Measurements from ENCODE around the gene SLC8A3.

Gene SLC8A3

GRCh38 chr14:70006699-70007098 lies 182.1 kb downstream of the SLC8A3 start:
- in situ Hi-C loops (cut with HindIII; ENCODE audit: low sequenced_read_pairs): no loop called here
- TF ChIP-seq CTCF (IDR thresholded peaks at IDR 0.05; ENCODE audit: low read depth, low read length, missing control alignments): no peak
- H3K4me3 ChIP-seq (ENCODE audit: low read depth, low read length): no peak overlapping the region
- DNase-seq (ENCODE audit: low read depth): no peak

GRCh38 chr14:70005281-70005805 lies 183.4 kb downstream of the SLC8A3 start:
- in situ Hi-C loops (cut with HindIII; ENCODE audit: low sequenced_read_pairs): no loop called here
- no peak for DNase-seq (ENCODE audit: low read depth)
- no peak overlapping the region for H3K4me3 ChIP-seq (ENCODE audit: low read depth, low read length)

GRCh38 chr14:70004791-70005190 lies 184.0 kb downstream of the SLC8A3 start:
- TF ChIP-seq CTCF (IDR thresholded peaks at IDR 0.05; ENCODE audit: low read depth, low read length, missing control alignments): no peak
- no peak for DNase-seq (ENCODE audit: low read depth)
- H3K4me3 ChIP-seq (ENCODE audit: low read depth, low read length): no peak overlapping the region
- in situ Hi-C loops (cut with HindIII; ENCODE audit: low sequenced_read_pairs): no loop called here

More at GRCh38 chr14:70005281-70005805, 183.4 kb downstream of the SLC8A3 start:
- no peak for TF ChIP-seq CTCF (IDR thresholded peaks at IDR 0.05; ENCODE audit: low read depth, low read length, missing control alignments)

- in situ Hi-C loops (cut with HindIII; ENCODE audit: low sequenced_read_pairs): no loop called here
- DNase-seq (ENCODE audit: low read depth): peak; percentile 90
Observed at GRCh38 chr14:70002589-70003346, 186.0 kb downstream of the SLC8A3 start.

GRCh38 chr14:70000601-70001000 lies 188.2 kb downstream of the SLC8A3 start:
- no peak overlapping the region for H3K4me3 ChIP-seq (ENCODE audit: low read depth, low read length)
- no peak for TF ChIP-seq CTCF (IDR thresholded peaks at IDR 0.05; ENCODE audit: low read depth, low read length, missing control alignments)
- no peak for DNase-seq (ENCODE audit: low read depth)
- in situ Hi-C loops (cut with HindIII; ENCODE audit: low sequenced_read_pairs): no loop called here

More at GRCh38 chr14:70002589-70003346, 186.0 kb downstream of the SLC8A3 start:
- H3K4me3 ChIP-seq (ENCODE audit: low read depth, low read length): no peak overlapping the region
- no peak for TF ChIP-seq CTCF (IDR thresholded peaks at IDR 0.05; ENCODE audit: low read depth, low read length, missing control alignments)

DNA sequence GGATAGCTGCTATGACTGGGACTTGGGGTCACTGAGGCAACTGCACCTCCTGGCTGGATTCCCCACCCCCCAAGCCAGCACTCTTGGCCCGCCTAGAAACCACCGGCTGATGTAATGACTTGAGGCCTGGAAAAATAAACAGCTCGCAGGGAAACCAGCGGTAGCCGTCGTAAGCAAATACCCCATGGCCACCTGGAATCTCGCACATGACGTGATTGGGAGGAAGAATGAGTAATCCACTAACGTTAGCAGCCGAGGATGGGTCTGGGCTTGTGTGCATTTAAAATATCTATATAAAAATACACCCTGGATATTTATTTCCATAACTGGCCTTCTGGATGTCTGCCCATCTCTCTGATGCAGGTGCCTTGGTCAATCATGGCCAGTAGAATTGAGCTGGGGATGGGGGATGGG lies 189.5 kb downstream of the SLC8A3 start:
- no peak overlapping the region for H3K4me3 ChIP-seq (ENCODE audit: low read depth, low read length)
- in situ Hi-C loops (cut with HindIII; ENCODE audit: low sequenced_read_pairs): no loop called here
- DNase-seq (ENCODE audit: low read depth): peak; percentile 97
- no peak for TF ChIP-seq CTCF (IDR thresholded peaks at IDR 0.05; ENCODE audit: low read depth, low read length, missing control alignments)

Measured in astrocyte of the cerebellum (primary cell).